HepG2 (cell line): ENCODE results near the gene UBAP1L. TPM values are rescaled to one million over a fixed set of nuclear protein-coding genes. Genes with fewer than 3 reads are reported as not detected.
A peak's percentile ranks its signal among the peaks of the same experiment; 100 is the strongest.

ENCODE experiments used
- ARNT ChIP-seq: fragments of 450-650 bp; IDR thresholded peaks from 2 replicates; pipeline ENCODE4 v1.6.1; 2017
- BRCA1 ChIP-seq: sonication (generic); formaldehyde crosslinking; IDR thresholded peaks from 2 replicates; pipeline ENCODE4 v1.4.0; 2020; ENCODE audit warnings: missing genetic modification reagents
- CCAR2 ChIP-seq: fragments of 200-400 bp; formaldehyde crosslinking; optimal IDR thresholded peaks from 2 replicates; pipeline ENCODE3; 2018; ENCODE audit warnings: low read depth, mild to moderate bottlenecking, low read length, moderate library complexity
- CEBPG ChIP-seq: IDR thresholded peaks from 2 replicates; pipeline ENCODE4 v1.6.1; 2016
- CENPX ChIP-seq: sonication (generic); formaldehyde crosslinking; IDR thresholded peaks from 2 replicates; pipeline ENCODE4 v1.9.0; 2021; ENCODE audit warnings: mild to moderate bottlenecking, missing genetic modification reagents, moderate library complexity
- CHCHD3 ChIP-seq: sonication (generic); formaldehyde crosslinking; IDR thresholded peaks from 2 replicates; pipeline ENCODE4 v1.8.0; 2022; ENCODE audit warnings: mild to moderate bottlenecking, missing genetic modification reagents, moderate library complexity
- GZF1 ChIP-seq: sonication (generic); formaldehyde crosslinking; IDR thresholded peaks from 2 replicates; pipeline ENCODE4 v1.5.1; 2020; ENCODE audit warnings: mild to moderate bottlenecking, missing genetic modification reagents
- MBNL3 ChIP-seq: fragments of 250-450 bp; sonication (Bioruptor Pico); conservative IDR thresholded peaks from 2 replicates; pipeline ENCODE4 v1.8.0; 2022; ENCODE audit warnings: mild to moderate bottlenecking, inconsistent platforms
- NFRKB ChIP-seq: fragments of 450-650 bp; IDR thresholded peaks from 2 replicates; pipeline ENCODE4 v1.6.1; 2017
- RARG ChIP-seq: sonication (generic); formaldehyde crosslinking; IDR thresholded peaks from 2 replicates; pipeline ENCODE4 v1.4.0; 2020; ENCODE audit warnings: low read depth, mild to moderate bottlenecking, missing genetic modification reagents
- SETDB1 ChIP-seq: sonication (generic); formaldehyde crosslinking; IDR thresholded peaks from 2 replicates; pipeline ENCODE4 v1.5.1; 2020; ENCODE audit warnings: missing genetic modification reagents, mild to moderate bottlenecking, borderline replicate concordance
- SRY ChIP-seq: sonication (generic); formaldehyde crosslinking; IDR thresholded peaks from 2 replicates; pipeline ENCODE4 v1.8.0; 2022; ENCODE audit warnings: mild to moderate bottlenecking, missing genetic modification reagents
- ZFP36 ChIP-seq: fragments of 150-350 bp; IDR thresholded peaks from 2 replicates; pipeline ENCODE4 v1.6.1; 2018; ENCODE audit warnings: borderline replicate concordance, low read length, low read depth; ENCODE audit not compliant: partially characterized antibody
- ZFP82 ChIP-seq: sonication (generic); formaldehyde crosslinking; IDR thresholded peaks from 2 replicates; pipeline ENCODE4 v1.5.1; 2020; ENCODE audit warnings: mild to moderate bottlenecking, missing genetic modification reagents, borderline replicate concordance
- ZNF136 ChIP-seq: sonication (generic); formaldehyde crosslinking; IDR thresholded peaks from 2 replicates; pipeline ENCODE4 v1.8.1; 2022; ENCODE audit warnings: low read depth, mild to moderate bottlenecking, moderate library complexity, missing genetic modification reagents
- ZNF234 ChIP-seq: sonication (generic); formaldehyde crosslinking; conservative IDR thresholded peaks from 2 replicates; pipeline ENCODE4 v1.5.1; 2020; ENCODE audit warnings: mild to moderate bottlenecking, missing genetic modification reagents
- ZNF30 ChIP-seq: sonication (generic); formaldehyde crosslinking; IDR thresholded peaks from 2 replicates; pipeline ENCODE4 v1.5.0; 2020; ENCODE audit warnings: mild to moderate bottlenecking, missing genetic modification reagents
- ZNF333 ChIP-seq: sonication (generic); formaldehyde crosslinking; IDR thresholded peaks from 2 replicates; pipeline ENCODE4 v1.4.0; 2020; ENCODE audit warnings: mild to moderate bottlenecking, missing genetic modification reagents, borderline replicate concordance
- ZNF550 ChIP-seq: sonication (generic); formaldehyde crosslinking; IDR thresholded peaks from 2 replicates; pipeline ENCODE4 v1.4.0; 2020; ENCODE audit warnings: mild to moderate bottlenecking, missing genetic modification reagents, borderline replicate concordance
- ZNF562 ChIP-seq: sonication (generic); formaldehyde crosslinking; IDR thresholded peaks from 2 replicates; pipeline ENCODE4 v1.8.0; 2022; ENCODE audit warnings: missing genetic modification reagents, borderline replicate concordance
- ZNF607 ChIP-seq: sonication (generic); formaldehyde crosslinking; IDR thresholded peaks from 2 replicates; pipeline ENCODE4 v1.5.1; 2020; ENCODE audit warnings: missing genetic modification reagents, mild to moderate bottlenecking, borderline replicate concordance
- ZNF703 ChIP-seq: sonication (generic); formaldehyde crosslinking; IDR thresholded peaks from 2 replicates; pipeline ENCODE4 v1.5.1; 2020; ENCODE audit warnings: missing genetic modification reagents, mild to moderate bottlenecking, moderate library complexity, borderline replicate concordance
- ZNF766 ChIP-seq: sonication (generic); formaldehyde crosslinking; IDR thresholded peaks from 2 replicates; pipeline ENCODE4 v1.5.0; 2020; ENCODE audit warnings: missing genetic modification reagents, borderline replicate concordance
- polyA plus RNA-seq, 8 experiments: library from polyadenylated mRNA; depleted of rRNA in 3 of 8; stranded (reverse) in 7 of 8; unstranded in 1 of 8; fragments of >200 nt; fragmentation: Illumina TruSeq in 4 of 8; extraction: Trizol in 4 of 8; gene quantifications; 2 replicates each; pipeline versions ENCODE4 v1.2.1 to v1.2.3, GENCODE V29; 2011 to 2016; ENCODE audit warnings: low read depth in 4 of 8, missing spikeins in 1 of 8, mixed read lengths in 1 of 8; ENCODE audit not compliant: insufficient read depth in 1 of 8
- total RNA-seq, 5 experiments: library from RNA; depleted of rRNA; stranded (reverse); fragments of >200 nt; fragmentation: Illumina TruSeq; extraction: Trizol; gene quantifications; 2 replicates each; pipeline ENCODE4 v1.2.3, GENCODE V29; 2016; ENCODE audit warnings: low read depth in 1 of 5
- TF ChIP-seq, protein P1 (sequence below): sonication (generic); formaldehyde crosslinking; IDR thresholded peaks from 2 replicates; pipeline ENCODE4 v1.4.0; 2020; ENCODE audit warnings: mild to moderate bottlenecking, missing genetic modification reagents
- TF ChIP-seq, protein P2 (sequence below): sonication (generic); formaldehyde crosslinking; IDR thresholded peaks from 2 replicates; pipeline ENCODE4 v1.5.1; 2020; ENCODE audit warnings: mild to moderate bottlenecking, moderate library complexity, missing genetic modification reagents
- TF ChIP-seq, protein P3 (sequence below): sonication (generic); formaldehyde crosslinking; IDR thresholded peaks from 2 replicates; pipeline ENCODE4 v1.4.0; 2020; ENCODE audit warnings: missing genetic modification reagents, borderline replicate concordance
- TF ChIP-seq, protein P4 (sequence below): sonication (generic); formaldehyde crosslinking; IDR thresholded peaks from 2 replicates; pipeline ENCODE4 v1.8.1; 2023; ENCODE audit warnings: mild to moderate bottlenecking, inconsistent platforms, moderate library complexity, missing genetic modification reagents, borderline replicate concordance

Gene UBAP1L
- total and polyA plus RNA-seq, 2 of the 13 experiments (the other 11 are each of a cell fraction or from before 2014, with no cell fraction given) = 0.86 to 1.4 TPM

DNA sequence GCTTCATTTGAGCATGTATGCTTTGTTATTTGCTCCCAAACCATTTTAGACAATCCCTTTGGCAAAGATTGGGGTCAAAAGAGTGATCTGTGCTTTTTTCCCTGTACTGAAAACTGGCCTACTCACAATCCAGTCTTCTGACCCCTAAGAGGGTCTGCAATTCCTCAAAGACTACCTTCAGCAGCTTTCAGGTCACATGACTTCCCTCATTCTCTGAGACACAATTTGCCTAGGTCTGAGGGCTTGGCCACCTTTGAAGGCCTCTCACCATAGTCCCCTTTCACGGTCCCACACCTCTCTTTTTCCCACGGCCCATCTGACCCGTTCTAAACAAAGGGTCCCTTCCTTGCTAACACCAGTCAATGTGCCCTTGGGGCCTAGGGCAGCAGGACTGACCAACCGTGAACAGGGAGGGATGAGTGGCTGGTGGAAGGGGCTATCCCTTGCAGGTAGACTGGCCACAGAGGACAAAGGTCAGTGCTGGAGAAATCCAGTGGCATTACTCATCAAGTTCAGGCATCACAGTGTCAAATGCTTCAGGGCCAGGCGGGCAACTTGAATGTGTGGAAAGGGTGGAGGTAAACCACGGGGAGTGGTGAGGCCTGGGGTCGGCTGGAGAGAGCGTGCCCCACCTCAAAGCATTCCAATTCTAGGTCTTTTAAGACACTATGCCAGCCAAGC lies 58.0 kb downstream of the UBAP1L start (continued):
- no peak for TF ChIP-seq ZNF562 (CRISPR knock-in tag)
- no peak for TF ChIP-seq ZFP36
- TF ChIP-seq, protein P1, sequence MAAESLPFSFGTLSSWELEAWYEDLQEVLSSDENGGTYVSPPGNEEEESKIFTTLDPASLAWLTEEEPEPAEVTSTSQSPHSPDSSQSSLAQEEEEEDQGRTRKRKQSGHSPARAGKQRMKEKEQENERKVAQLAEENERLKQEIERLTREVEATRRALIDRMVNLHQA = no peak
- TF ChIP-seq, protein P2, sequence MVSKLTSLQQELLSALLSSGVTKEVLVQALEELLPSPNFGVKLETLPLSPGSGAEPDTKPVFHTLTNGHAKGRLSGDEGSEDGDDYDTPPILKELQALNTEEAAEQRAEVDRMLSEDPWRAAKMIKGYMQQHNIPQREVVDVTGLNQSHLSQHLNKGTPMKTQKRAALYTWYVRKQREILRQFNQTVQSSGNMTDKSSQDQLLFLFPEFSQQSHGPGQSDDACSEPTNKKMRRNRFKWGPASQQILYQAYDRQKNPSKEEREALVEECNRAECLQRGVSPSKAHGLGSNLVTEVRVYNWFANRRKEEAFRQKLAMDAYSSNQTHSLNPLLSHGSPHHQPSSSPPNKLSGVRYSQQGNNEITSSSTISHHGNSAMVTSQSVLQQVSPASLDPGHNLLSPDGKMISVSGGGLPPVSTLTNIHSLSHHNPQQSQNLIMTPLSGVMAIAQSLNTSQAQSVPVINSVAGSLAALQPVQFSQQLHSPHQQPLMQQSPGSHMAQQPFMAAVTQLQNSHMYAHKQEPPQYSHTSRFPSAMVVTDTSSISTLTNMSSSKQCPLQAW (CRISPR knock-in tag) = peak; percentile 74
- TF ChIP-seq ZNF550 = no peak
- TF ChIP-seq GZF1 (CRISPR knock-in tag) = no peak
- no peak for TF ChIP-seq ZFP82 (CRISPR knock-in tag)
- TF ChIP-seq ZNF333 = no peak
- no peak for TF ChIP-seq NFRKB
- no peak for TF ChIP-seq CHCHD3 (CRISPR knock-in tag)
- TF ChIP-seq CEBPG = peak; percentile 53; the same call in 1 of the 2 replicates
- TF ChIP-seq ZNF136 (CRISPR knock-in tag) = no peak
- no peak for TF ChIP-seq ARNT
- TF ChIP-seq ZNF703 = no peak
- TF ChIP-seq, protein P3, sequence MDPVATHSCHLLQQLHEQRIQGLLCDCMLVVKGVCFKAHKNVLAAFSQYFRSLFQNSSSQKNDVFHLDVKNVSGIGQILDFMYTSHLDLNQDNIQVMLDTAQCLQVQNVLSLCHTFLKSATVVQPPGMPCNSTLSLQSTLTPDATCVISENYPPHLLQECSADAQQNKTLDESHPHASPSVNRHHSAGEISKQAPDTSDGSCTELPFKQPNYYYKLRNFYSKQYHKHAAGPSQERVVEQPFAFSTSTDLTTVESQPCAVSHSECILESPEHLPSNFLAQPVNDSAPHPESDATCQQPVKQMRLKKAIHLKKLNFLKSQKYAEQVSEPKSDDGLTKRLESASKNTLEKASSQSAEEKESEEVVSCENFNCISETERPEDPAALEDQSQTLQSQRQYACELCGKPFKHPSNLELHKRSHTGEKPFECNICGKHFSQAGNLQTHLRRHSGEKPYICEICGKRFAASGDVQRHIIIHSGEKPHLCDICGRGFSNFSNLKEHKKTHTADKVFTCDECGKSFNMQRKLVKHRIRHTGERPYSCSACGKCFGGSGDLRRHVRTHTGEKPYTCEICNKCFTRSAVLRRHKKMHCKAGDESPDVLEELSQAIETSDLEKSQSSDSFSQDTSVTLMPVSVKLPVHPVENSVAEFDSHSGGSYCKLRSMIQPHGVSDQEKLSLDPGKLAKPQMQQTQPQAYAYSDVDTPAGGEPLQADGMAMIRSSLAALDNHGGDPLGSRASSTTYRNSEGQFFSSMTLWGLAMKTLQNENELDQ (CRISPR knock-in tag) = no peak
- no peak for TF ChIP-seq BRCA1 (CRISPR knock-in tag)
- TF ChIP-seq SETDB1 (CRISPR knock-in tag) = no peak
- TF ChIP-seq CCAR2 = no peak
- 0 out of 2 replicates have a peak, but pooled peaks have one; percentile 61 for TF ChIP-seq SRY
- TF ChIP-seq, protein P4, sequence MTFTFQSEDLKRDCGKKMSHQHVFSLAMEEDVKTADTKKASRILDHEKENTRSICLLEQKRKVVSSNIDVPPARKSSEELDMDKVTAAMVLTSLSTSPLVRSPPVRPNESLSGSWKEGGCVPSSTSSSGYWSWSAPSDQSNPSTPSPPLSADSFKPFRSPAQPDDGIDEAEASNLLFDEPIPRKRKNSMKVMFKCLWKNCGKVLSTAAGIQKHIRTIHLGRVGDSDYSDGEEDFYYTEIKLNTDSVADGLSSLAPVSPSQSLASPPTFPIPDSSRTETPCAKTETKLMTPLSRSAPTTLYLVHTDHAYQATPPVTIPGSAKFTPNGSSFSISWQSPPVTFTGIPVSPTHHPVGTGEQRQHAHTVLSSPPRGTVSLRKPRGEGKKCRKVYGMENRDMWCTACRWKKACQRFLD (CRISPR knock-in tag) = no peak
- TF ChIP-seq ZNF30 (CRISPR knock-in tag) = no peak
- TF ChIP-seq ZNF234 (CRISPR knock-in tag) = no peak
- no peak for TF ChIP-seq ZNF766
- TF ChIP-seq ZNF607 (CRISPR knock-in tag) = no peak
- no peak for TF ChIP-seq MBNL3
- no peak for TF ChIP-seq CENPX
- no peak for TF ChIP-seq RARG
